BE2C (cell line): Measurements from ENCODE around the gene GOLM1.
"Not testable (repeated sequence)": the region's sequence is repeated elsewhere in the genome, so short reads cannot be mapped to it uniquely, and the experiment has no call there.

Source experiments
- DNase-seq: peaks from one replicate; pipeline ENCODE4 v3.0.0-alpha.2; 2020
- H3K27me3 ChIP-seq: fragments of 250-450 bp; sonication (Bioruptor Pico); 2 replicates; pipeline ENCODE4 v1.5.1; 2020; ENCODE audit warnings: mild to moderate bottlenecking
- H3K36me3 ChIP-seq: fragments of 250-450 bp; sonication (Bioruptor Pico); 2 replicates; pipeline ENCODE4 v1.5.1; 2020; ENCODE audit warnings: mild to moderate bottlenecking
- H3K4me1 ChIP-seq: fragments of 250-450 bp; sonication (Bioruptor Pico); 2 replicates; pipeline ENCODE4 v1.5.1; 2020
- H3K4me3 ChIP-seq: 2 replicates; pipeline ENCODE4 v1.5.1; 2011; ENCODE audit warnings: low read depth, low read length
- H3K9me3 ChIP-seq: fragments of 250-450 bp; sonication (Bioruptor Pico); 2 replicates; pipeline ENCODE4 v1.5.1; 2020
- TF ChIP-seq, protein P1 (sequence below): IDR thresholded peaks from 2 replicates; pipeline ENCODE4 v1.5.1; 2012; ENCODE audit warnings: mild to moderate bottlenecking, low read depth, low read length

The GOLM1 gene

GRCh38 chr9:86052556-86053468 is 46.5 kb downstream of the GOLM1 start:
- H3K9me3 ChIP-seq, result no peaks in the 10 kb centered on the region
- no peak overlapping the region for H3K4me3 ChIP-seq
- H3K27me3 ChIP-seq, result no peaks in the 10 kb centered on the region
- DNase-seq, result no peak
- H3K4me1 ChIP-seq, result no peaks in the 10 kb centered on the region
- TF ChIP-seq, protein P1, sequence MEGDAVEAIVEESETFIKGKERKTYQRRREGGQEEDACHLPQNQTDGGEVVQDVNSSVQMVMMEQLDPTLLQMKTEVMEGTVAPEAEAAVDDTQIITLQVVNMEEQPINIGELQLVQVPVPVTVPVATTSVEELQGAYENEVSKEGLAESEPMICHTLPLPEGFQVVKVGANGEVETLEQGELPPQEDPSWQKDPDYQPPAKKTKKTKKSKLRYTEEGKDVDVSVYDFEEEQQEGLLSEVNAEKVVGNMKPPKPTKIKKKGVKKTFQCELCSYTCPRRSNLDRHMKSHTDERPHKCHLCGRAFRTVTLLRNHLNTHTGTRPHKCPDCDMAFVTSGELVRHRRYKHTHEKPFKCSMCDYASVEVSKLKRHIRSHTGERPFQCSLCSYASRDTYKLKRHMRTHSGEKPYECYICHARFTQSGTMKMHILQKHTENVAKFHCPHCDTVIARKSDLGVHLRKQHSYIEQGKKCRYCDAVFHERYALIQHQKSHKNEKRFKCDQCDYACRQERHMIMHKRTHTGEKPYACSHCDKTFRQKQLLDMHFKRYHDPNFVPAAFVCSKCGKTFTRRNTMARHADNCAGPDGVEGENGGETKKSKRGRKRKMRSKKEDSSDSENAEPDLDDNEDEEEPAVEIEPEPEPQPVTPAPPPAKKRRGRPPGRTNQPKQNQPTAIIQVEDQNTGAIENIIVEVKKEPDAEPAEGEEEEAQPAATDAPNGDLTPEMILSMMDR, result no peak
- H3K36me3 ChIP-seq, result no peaks in the 10 kb centered on the region

GRCh38 chr9:86048018-86048742 is 51.2 kb downstream of the GOLM1 start:
- H3K4me3 ChIP-seq, DNase-seq, H3K9me3 ChIP-seq, H3K4me1 ChIP-seq, H3K27me3 ChIP-seq, H3K36me3 ChIP-seq: not testable (repeated sequence)

DNA sequence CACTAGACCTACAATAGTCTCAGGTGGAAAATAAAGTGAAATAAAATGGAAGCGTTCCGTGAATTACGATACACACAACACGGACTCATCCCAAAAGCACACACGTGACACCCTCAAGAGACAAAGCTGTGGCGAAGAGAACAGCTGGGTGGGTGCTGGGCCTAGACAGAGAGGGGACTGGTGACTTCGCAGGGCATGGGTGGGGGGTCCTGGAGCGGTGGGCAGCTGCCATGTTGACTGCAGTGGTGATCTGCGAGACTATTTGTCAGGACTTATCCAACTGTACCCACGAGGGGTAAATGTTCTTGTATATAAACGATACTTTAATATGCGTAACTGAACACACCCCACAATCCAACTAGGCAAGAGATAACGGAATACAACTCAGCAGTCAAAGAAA is 52.0 kb downstream of the GOLM1 start:
- no peaks in the 10 kb centered on the region for H3K27me3 ChIP-seq

DNA sequence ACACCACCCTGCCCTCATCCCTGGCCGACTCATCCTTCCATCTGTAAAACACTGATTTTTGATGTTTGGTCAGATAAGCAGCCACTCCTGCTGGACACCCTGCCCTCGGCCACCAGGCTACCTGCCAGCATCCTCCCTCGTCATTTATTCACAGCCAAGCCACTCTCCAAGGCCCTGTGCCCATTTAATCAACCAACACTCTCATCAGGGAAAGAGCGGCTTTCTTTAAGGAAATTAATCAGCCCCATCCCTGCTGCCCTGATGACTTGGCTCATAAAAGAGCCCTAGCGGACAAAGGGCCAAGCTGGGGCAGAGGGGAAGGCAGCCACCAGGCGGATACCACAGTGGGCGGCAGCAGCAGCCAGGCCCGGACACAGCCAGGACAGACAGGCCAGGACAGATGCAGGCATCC is 52.4 kb downstream of the GOLM1 start:
- DNase-seq, result no peak
- no peaks in the 10 kb centered on the region for H3K4me1 ChIP-seq
- no peaks in the 10 kb centered on the region for H3K27me3 ChIP-seq
- TF ChIP-seq, protein P1, result no peak
- peaks cover 3% of the 10 kb centered on the region; the same call in 1 of the 2 replicates for H3K36me3 ChIP-seq
- no peaks in the 10 kb centered on the region for H3K9me3 ChIP-seq
- H3K4me3 ChIP-seq, result no peak overlapping the region

More for the DNA sequence above, 52.0 kb downstream of the GOLM1 start:
- Histone ChIP-seq H3K4me3 (no peak overlapping the region), H3K4me1 (no peaks in the 10 kb centered on the region), H3K36me3 (peaks cover 3% of the 10 kb centered on the region; the same call in 1 of the 2 replicates), H3K9me3 (no peaks in the 10 kb centered on the region)
- TF ChIP-seq, protein P1, result no peak
- no peak for DNase-seq

DNA sequence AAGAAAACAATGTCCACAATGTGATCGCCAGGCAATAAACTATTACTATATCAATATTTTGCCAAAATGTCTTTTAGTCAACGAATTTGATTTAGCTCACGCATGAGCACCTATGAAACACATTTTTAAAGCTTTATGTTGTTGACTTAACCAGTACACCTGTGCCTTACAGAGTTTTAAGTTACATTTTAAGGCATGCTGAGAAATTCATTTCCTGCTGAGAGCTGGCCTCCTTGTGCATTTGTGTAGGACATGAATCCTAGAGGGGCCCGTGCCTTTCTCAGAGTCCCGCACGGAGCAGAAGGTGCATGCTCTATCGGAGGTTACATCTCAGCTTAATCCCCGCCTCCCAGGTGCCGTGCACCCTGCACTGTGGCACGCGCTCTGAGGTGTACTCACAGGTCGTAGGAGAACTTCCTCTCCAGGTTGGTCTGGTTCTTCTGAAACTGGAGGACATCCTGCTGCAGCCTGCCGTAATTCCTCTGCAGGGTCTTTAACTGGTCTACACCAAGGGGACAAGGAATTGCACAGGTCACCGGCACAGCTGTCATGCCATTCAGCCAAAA is 53.2 kb downstream of the GOLM1 start:
- H3K27me3 ChIP-seq, result no peaks in the 10 kb centered on the region
- TF ChIP-seq, protein P1, result no peak
- H3K9me3 ChIP-seq, result no peaks in the 10 kb centered on the region
- H3K36me3 ChIP-seq, result peaks cover 3% of the 10 kb centered on the region; the same call in 1 of the 2 replicates
- DNase-seq, result no peak
- H3K4me3 ChIP-seq, result no peak overlapping the region
- H3K4me1 ChIP-seq, result no peaks in the 10 kb centered on the region

DNA sequence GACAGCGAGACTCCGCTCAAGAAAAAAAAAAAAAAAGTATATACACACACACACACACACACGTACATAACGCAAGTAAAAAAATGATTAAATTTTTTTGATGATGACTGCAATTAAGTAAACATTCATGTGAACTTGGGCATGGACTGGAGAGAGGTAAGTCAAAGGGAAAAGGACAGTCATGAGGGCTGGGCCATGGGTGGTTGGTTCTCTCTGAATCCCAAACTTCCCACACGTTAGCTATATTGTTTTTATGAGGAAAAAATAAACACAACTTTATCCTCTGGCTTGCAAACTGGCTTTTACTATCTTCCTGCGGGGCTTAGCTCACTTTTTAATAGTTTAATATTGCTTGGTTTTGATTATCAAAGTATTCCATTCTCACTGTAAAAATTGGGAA is 53.7 kb downstream of the GOLM1 start:
- no peak for DNase-seq
- no peak overlapping the region for H3K4me3 ChIP-seq
- peaks cover 3% of the 10 kb centered on the region; the same call in 1 of the 2 replicates for H3K36me3 ChIP-seq
- no peaks in the 10 kb centered on the region for H3K9me3 ChIP-seq
- TF ChIP-seq, protein P1, result no peak
- H3K4me1 ChIP-seq, result no peaks in the 10 kb centered on the region
- no peaks in the 10 kb centered on the region for H3K27me3 ChIP-seq
